Fibroblast of lung (primary cell): ENCODE results near the gene TGFB1I1.

Experiments used
- CTCF ChIP-seq, 2 donors: IDR thresholded peaks in 1 of 2; conservative IDR thresholded peaks in 1 of 2; 1 replicate in 1 of 2; 2 replicates in 1 of 2; pipeline ENCODE4 v1.5.1; 2011 to 2012; ENCODE audit warnings: low read length in 2 of 2, control low read depth in 1 of 2, inconsistent platforms in 1 of 2, low read depth in 1 of 2, mild to moderate bottlenecking in 1 of 2
- EZH2 ChIP-seq: IDR thresholded peaks from 2 replicates; pipeline ENCODE4 v1.5.1; 2012; ENCODE audit warnings: low read length, control low read depth, mild to moderate bottlenecking; ENCODE audit errors: missing control alignments

- TF ChIP-seq CTCF (conservative IDR thresholded peaks at IDR 0.05 in 1 of 2, IDR thresholded peaks at IDR 0.05 in 1 of 2; ENCODE audit: low read depth in 1 of 2, low read length in 2 of 2), result no peak
- TF ChIP-seq EZH2, result no peak
Observed at GRCh38 chr16:31452631-31453106, 19.3 kb upstream of the TGFB1I1 start.
